ENCODE results near the gene DOCK4.

- TF ChIP-seq CTCF (IDR thresholded peaks at IDR 0.05; ENCODE audit: insufficient read depth, low read depth, low read length) (no peak), EZH2 (IDR thresholded peaks at IDR 0.05; ENCODE audit: insufficient read depth, low read length) (no peak)
These were observed 421.9 kb downstream of the DOCK4 start for GRCh38 chr7:111784296-111784695.
